Endothelial cell (in vitro differentiated cells): ENCODE measurements around the gene HTRA1. TPM values are rescaled to one million over a fixed set of nuclear protein-coding genes. Genes with fewer than 3 reads are reported as not detected.

Experiments
- DNase-seq: peaks from one replicate; pipeline ENCODE4 v3.0.0; 2021; ENCODE audit warnings: low spot score
- H3K27ac Mint-ChIP-seq: one replicate; pipeline ENCODE4 v1.8.0; 2021; ENCODE audit warnings: mixed read lengths, inconsistent platforms; ENCODE audit not compliant: unreplicated experiment
- H3K27me3 Mint-ChIP-seq: one replicate; pipeline ENCODE4 v1.8.0; 2021; ENCODE audit warnings: mild to moderate bottlenecking, moderate library complexity, mixed read lengths, inconsistent platforms; ENCODE audit not compliant: unreplicated experiment
- H3K36me3 Mint-ChIP-seq: one replicate; pipeline ENCODE4 v1.8.0; 2021; ENCODE audit warnings: mild to moderate bottlenecking, low read depth, mixed read lengths, inconsistent platforms; ENCODE audit not compliant: unreplicated experiment
- H3K4me1 Mint-ChIP-seq: one replicate; pipeline ENCODE4 v1.8.0; 2021; ENCODE audit warnings: mild to moderate bottlenecking, mixed read lengths, inconsistent platforms; ENCODE audit not compliant: unreplicated experiment
- H3K4me3 Mint-ChIP-seq: one replicate; pipeline ENCODE4 v1.8.0; 2021; ENCODE audit warnings: mild to moderate bottlenecking, mixed read lengths, inconsistent platforms; ENCODE audit not compliant: unreplicated experiment
- H3K9me3 Mint-ChIP-seq: one replicate; pipeline ENCODE4 v1.8.0; 2021; ENCODE audit warnings: mixed read lengths, inconsistent platforms; ENCODE audit not compliant: unreplicated experiment
- CTCF ChIP-seq: fragments of 200-600 bp; sonication (generic); IDR thresholded peaks from one replicate; pipeline ENCODE4 v1.5.0; 2021; ENCODE audit warnings: antibody characterized with exemption; ENCODE audit not compliant: unreplicated experiment
- total RNA-seq: library from RNA; stranded (reverse); fragmentation: NEBNext Ultra II Directional; extraction: Animal tissue kit (Norgen Biotek cat#: 25700); gene quantifications from one replicate; pipeline ENCODE4 v1.2.1, GENCODE V29; 2021; ENCODE audit not compliant: unreplicated experiment

The HTRA1 gene
- total RNA-seq, 1 donor from 2014 or later, result 72.3 TPM

- TF ChIP-seq CTCF, result no peak
- H3K27ac Mint-ChIP-seq, result no peak overlapping the region
- no peak for DNase-seq
- no peak overlapping the region for H3K4me3 Mint-ChIP-seq
- H3K9me3 Mint-ChIP-seq, result no peaks in the 10 kb centered on the region
- no peaks in the 10 kb centered on the region for H3K36me3 Mint-ChIP-seq
- no peaks in the 10 kb centered on the region for H3K4me1 Mint-ChIP-seq
- no peaks in the 10 kb centered on the region for H3K27me3 Mint-ChIP-seq
Observed at GRCh38 chr10:122537545-122537944, 76.2 kb downstream of the HTRA1 start.

GRCh38 chr10:122541541-122542002 lies 80.2 kb downstream of the HTRA1 start:
- no peaks in the 10 kb centered on the region for H3K27me3 Mint-ChIP-seq
- H3K4me3 Mint-ChIP-seq, result no peak overlapping the region
- no peak for DNase-seq
- no peaks in the 10 kb centered on the region for H3K9me3 Mint-ChIP-seq
- no peaks in the 10 kb centered on the region for H3K4me1 Mint-ChIP-seq
- TF ChIP-seq CTCF, result no peak
- H3K36me3 Mint-ChIP-seq, result no peaks in the 10 kb centered on the region
- no peak overlapping the region for H3K27ac Mint-ChIP-seq

- no peak for DNase-seq
- Mint-ChIP-seq H3K36me3 (no peaks in the 10 kb centered on the region), H3K4me1 (no peaks in the 10 kb centered on the region), H3K27me3 (no peaks in the 10 kb centered on the region), H3K27ac (no peak overlapping the region), H3K9me3 (no peaks in the 10 kb centered on the region), H3K4me3 (no peak overlapping the region)
- TF ChIP-seq CTCF, result no peak
Observed at GRCh38 chr10:122543676-122544445, 82.5 kb downstream of the HTRA1 start.

GRCh38 chr10:122544493-122544892 lies 83.1 kb downstream of the HTRA1 start:
- H3K27ac Mint-ChIP-seq, result no peak overlapping the region
- no peak overlapping the region for H3K4me3 Mint-ChIP-seq

More at GRCh38 chr10:122544493-122544892, 83.1 kb downstream of the HTRA1 start:
- Mint-ChIP-seq H3K4me1 (no peaks in the 10 kb centered on the region), H3K36me3 (no peaks in the 10 kb centered on the region), H3K27me3 (no peaks in the 10 kb centered on the region), H3K9me3 (no peaks in the 10 kb centered on the region)
- no peak for TF ChIP-seq CTCF
- DNase-seq, result no peak
